ENCODE measurements around the gene FXYD5.

DNA sequence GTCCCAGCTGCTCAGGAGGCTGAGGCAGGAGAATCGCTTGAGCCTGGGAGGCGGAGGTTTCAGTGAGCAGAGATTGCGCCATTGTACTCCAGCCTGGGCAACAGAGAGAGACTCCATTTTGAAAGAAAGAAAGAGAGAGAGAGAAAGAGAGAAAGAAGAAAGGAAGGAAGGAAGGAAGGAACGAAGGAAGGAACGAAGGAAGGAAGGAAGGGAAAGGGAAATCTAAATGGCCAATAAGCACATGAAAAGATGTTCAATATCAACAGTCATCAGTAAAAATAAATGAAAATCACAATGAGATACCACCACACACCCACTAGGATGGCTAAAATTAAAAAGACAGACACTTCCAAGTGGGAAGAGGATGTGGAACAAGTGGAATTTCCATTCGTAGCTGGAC is 19.7 kb downstream of the FXYD5 start:
- TF ChIP-seq, protein P1, sequence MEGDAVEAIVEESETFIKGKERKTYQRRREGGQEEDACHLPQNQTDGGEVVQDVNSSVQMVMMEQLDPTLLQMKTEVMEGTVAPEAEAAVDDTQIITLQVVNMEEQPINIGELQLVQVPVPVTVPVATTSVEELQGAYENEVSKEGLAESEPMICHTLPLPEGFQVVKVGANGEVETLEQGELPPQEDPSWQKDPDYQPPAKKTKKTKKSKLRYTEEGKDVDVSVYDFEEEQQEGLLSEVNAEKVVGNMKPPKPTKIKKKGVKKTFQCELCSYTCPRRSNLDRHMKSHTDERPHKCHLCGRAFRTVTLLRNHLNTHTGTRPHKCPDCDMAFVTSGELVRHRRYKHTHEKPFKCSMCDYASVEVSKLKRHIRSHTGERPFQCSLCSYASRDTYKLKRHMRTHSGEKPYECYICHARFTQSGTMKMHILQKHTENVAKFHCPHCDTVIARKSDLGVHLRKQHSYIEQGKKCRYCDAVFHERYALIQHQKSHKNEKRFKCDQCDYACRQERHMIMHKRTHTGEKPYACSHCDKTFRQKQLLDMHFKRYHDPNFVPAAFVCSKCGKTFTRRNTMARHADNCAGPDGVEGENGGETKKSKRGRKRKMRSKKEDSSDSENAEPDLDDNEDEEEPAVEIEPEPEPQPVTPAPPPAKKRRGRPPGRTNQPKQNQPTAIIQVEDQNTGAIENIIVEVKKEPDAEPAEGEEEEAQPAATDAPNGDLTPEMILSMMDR (conservative IDR thresholded peaks at IDR 0.05 in 1 of 2, IDR thresholded peaks at IDR 0.05 in 1 of 2; ENCODE audit: low read depth in 1 of 2, low read length in 2 of 2) = no peak
- TF ChIP-seq EZH2 (IDR thresholded peaks at IDR 0.05; ENCODE audit: low read length, missing control alignments) = no peak

Measured in fibroblast of lung (primary cell).